ENCODE data around the gene TMEM202. TPM values are rescaled to one million over a fixed set of nuclear protein-coding genes. Genes with fewer than 3 reads are reported as not detected.

Gene TMEM202
- total RNA-seq, 2 experiments from 2014 or later, result not detected

GRCh38 chr15:72456684-72457083 lies 58.6 kb downstream of the TMEM202 start:
- no peaks in the 10 kb centered on the region for H3K9me3 Mint-ChIP-seq
- DNase-seq (no peak), ATAC-seq (ENCODE audit: poor library complexity) (no peak)
- no peak for TF ChIP-seq CTCF (IDR thresholded peaks at IDR 0.05)
- intact Hi-C loops (cut with DNase I, micrococcal nuclease), result loop anchor here in 1 of 2 experiments (5.0 kb wide), 1 partner anchor 36 kb away; no protein-coding TSS in a partner anchor
- no peak overlapping the region for H3K4me3 ChIP-seq (ENCODE audit: low read length)
- CTCF ChIA-PET, result no interaction called here
- H3K27me3 Mint-ChIP-seq, result peaks cover 4% of the 10 kb centered on the region
- H3K27ac ChIP-seq (ENCODE audit: low read depth in 1 of 2, low read length in 2 of 2), result no peak overlapping the region
- no peaks in the 10 kb centered on the region for H3K36me3 ChIP-seq (ENCODE audit: insufficient read depth, low read length)
- peaks cover 4% of the 10 kb centered on the region for H3K4me1 Mint-ChIP-seq (ENCODE audit: low read depth)
- no peak overlapping the region for H3K4me3 Mint-ChIP-seq
- no peaks in the 10 kb centered on the region for H3K27me3 ChIP-seq (ENCODE audit: control insufficient read depth in 1 of 2, insufficient read depth in 2 of 2, low read length in 2 of 2)
- no peaks in the 10 kb centered on the region for H3K36me3 Mint-ChIP-seq (ENCODE audit: low read depth)
- POLR2A ChIA-PET, result interaction anchor here (0.9 kb wide), 1 partner anchor 327 kb away, joined by 3 read pairs; the partner anchor contains the start of gene ADPGK
- no peaks in the 10 kb centered on the region for H3K9me3 ChIP-seq (ENCODE audit: control insufficient read depth in 1 of 2, insufficient read depth in 1 of 2, low read length in 2 of 2)
- no peaks in the 10 kb centered on the region for H3K4me1 ChIP-seq (ENCODE audit: insufficient read depth, low read length)
- H3K27ac Mint-ChIP-seq, result no peak overlapping the region

Other genes with a start within 250 kb of the TMEM202 start
- not detected for gene GRAMD2A, start 200.5 kb upstream of the TMEM202 start, total RNA-seq
- 100 to 1,000 TPM; 202 to 203 TPM for gene PKM, start 167.1 kb upstream of the TMEM202 start, total RNA-seq
- gene PARP6, start 125.8 kb upstream of the TMEM202 start, total RNA-seq, result 100 to 1,000 TPM; 128 to 133 TPM
- 1 to 10 TPM; 2.4 TPM for gene CELF6, start 78.1 kb upstream of the TMEM202 start, total RNA-seq
- gene HEXA, start 22.3 kb upstream of the TMEM202 start, total RNA-seq, result 10 to 100 TPM; 66.3 to 66.9 TPM
- 100 to 1,000 TPM; 281 to 283 TPM for gene ARIH1, start 76.0 kb downstream of the TMEM202 start, total RNA-seq

Measured in CD4-positive, alpha-beta T cell (primary cell).